Activated T-cell treated with anti-CD3 and anti-CD28 coated beads, Interleukin-2, amount 50 U/mL, for 48 hours (primary cell): ENCODE measurements around the gene SERPINE2.

ENCODE experiments used
- DNase-seq, 2 experiments: peaks; one replicate each; pipeline ENCODE4 v3.0.0-alpha.2; 2020

SERPINE2 gene

GRCh38 chr2:223937535-223937934 is 101.6 kb downstream of the SERPINE2 start:
- no peak for DNase-seq

GRCh38 chr2:223936862-223937326 is 102.2 kb downstream of the SERPINE2 start:
- no peak for DNase-seq

DNA sequence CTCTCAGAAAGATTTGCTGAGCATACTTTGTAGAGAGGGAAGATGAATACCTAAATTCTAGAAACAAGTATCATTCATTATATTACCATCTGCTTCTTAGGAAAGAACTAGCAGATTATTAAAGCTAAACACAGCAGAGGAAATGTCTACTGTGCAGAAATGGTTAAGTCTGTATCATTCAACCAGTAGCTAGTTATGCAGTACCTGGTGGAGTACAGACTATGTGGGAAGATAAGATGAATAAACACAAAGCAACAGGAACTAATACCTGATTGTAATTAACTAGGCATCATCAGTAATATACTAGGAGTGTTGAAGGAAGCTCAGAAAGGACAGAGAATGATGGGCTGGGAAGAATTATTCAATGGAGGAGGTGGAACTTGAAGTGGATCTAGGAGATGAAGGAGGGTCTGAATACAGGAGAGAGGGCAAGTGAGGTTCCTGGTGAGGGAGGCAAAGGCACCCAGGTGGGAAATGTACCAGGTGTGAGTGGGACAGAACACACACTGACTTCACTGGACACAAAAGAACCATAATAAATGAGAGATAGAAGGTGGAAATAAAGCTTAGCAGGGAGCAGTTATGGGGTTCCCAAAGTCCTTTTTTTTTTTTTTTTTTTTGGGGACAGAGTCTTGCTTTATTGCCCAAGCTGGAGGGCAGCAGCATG is 103.5 kb downstream of the SERPINE2 start:
- DNase-seq = no peak

GRCh38 chr2:223934870-223935269 is 104.2 kb downstream of the SERPINE2 start:
- no peak for DNase-seq

DNA sequence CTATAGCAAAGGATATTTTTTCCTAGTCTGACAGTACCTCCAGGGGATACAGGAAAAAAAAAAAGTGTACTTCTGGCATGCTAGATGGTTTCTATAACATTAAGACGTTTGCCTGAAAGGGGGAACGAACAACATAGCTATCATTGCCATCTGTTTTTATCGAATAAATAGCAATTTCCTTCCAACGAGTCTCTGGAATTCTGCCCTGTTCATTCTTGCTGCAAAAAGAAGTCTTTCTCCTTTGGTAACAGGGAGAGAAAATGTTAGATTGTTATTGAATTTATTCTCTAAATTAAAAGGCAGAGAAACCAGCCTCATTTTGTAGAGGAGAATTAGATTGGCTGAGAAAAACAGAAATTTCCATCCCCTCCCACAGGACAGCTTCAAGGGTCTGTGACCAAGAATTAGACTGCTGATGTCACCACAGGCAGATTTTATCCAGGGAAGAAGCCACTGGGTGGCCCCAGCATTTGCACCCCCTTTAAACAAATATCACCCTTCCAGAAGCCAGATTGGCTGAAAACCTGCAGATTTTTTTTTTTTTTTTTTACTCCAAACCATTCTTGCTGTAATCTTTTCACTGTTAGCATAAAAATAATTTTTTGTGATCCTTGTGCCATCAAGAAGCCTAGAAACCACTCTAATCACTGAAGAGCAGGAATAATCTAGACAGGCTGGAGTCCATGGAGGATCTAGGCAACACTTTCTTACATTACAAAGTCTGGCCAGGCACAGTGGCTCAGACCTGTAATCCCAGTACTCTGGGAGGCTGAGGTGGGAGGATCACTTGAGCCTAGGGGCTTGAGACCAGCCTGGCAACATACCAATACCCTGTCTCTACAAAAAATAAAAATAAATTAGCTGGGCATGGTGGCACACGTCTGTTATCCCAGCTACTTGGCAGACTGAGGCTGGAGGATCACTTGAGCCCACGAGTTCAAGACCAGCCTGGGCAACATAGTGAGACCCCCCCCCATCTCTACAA is 106.0 kb downstream of the SERPINE2 start:
- DNase-seq = no peak

GRCh38 chr2:223930103-223930976 is 108.7 kb downstream of the SERPINE2 start:
- DNase-seq = no peak

DNA sequence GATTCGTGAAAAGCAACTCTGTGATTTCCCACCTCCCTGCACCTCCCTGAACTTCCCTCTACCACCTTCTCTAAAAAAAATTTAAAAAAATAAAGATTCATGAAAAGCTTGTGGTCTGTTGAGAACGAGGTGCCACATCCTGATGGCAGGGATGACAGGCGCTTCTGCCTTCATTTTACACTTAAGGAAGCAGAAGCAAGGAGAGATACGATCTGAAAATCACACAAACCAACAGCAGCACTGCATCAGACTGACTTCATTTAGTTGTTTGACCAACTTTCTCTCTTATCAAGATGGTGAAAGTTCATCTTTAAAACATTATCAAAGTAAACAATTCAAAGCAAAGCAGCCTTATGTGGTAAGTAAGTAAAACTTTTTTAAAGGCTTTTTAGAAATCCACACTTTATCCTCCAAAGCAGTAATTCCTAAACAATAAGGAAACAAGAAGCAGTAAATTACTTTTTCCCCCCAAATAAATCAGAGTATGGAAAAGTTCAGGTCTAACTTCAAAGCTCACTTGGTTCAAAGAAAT is 109.4 kb downstream of the SERPINE2 start:
- no peak for DNase-seq

- DNase-seq = no peak
These were observed 110.7 kb downstream of the SERPINE2 start for GRCh38 chr2:223928113-223929006.

GRCh38 chr2:223925106-223925505 is 114.0 kb downstream of the SERPINE2 start:
- no peak for DNase-seq
